ENCODE results near the gene GLS2.
"Not testable (repeated sequence)": the region's sequence is repeated elsewhere in the genome, so short reads cannot be mapped to it uniquely, and the experiment has no call there.

GLS2 gene

GRCh38 chr12:56448860-56449621, 38.9 kb downstream of the GLS2 start, which contains the start of gene TIMELESS:
Gene TIMELESS (minus strand): TSS chr12:56449426. CDS start chr12:56434170, 15,256 bp downstream.
- Histone ChIP-seq H3K4me1 (peaks cover 9% of the 10 kb centered on the region), H3K36me3 (replicated peaks) (no peaks in the 10 kb centered on the region; the same call in 1 of the 2 replicates), H3K27me3 (ENCODE audit: low read depth) (no peaks in the 10 kb centered on the region), H3K9me3 (no peaks in the 10 kb centered on the region; the same call in 1 of the 2 replicates), H3K4me3 (peak within 1 kb of the TSS; percentile 52)
- in situ Hi-C loops (cut with MboI; ENCODE audit: low sequenced_read_pairs), result no loop called here
- DNase-seq (ENCODE audit: low spot score in 2 of 2), result peak; percentile 89 to 93

- in situ Hi-C loops (cut with MboI; ENCODE audit: low sequenced_read_pairs); H3K9me3 ChIP-seq: not testable (repeated sequence)
Measured at GRCh38 chr12:56443208-56443607, 44.8 kb downstream of the GLS2 start.

GRCh38 chr12:56437430-56438176, 50.4 kb downstream of the GLS2 start:
- no peaks in the 10 kb centered on the region for H3K9me3 ChIP-seq
- in situ Hi-C loops (cut with MboI; ENCODE audit: low sequenced_read_pairs), result no loop called here
- no peak overlapping the region for H3K4me3 ChIP-seq
- no peaks in the 10 kb centered on the region for H3K27me3 ChIP-seq (ENCODE audit: low read depth)
- no peak for DNase-seq (ENCODE audit: low spot score in 2 of 2)
- H3K4me1 ChIP-seq, result no peaks in the 10 kb centered on the region
- H3K36me3 ChIP-seq (replicated peaks), result peaks cover 11% of the 10 kb centered on the region

More at GRCh38 chr12:56443208-56443607, 44.8 kb downstream of the GLS2 start:
- DNase-seq (ENCODE audit: low spot score in 2 of 2); H3K36me3 ChIP-seq (replicated peaks); H3K27me3 ChIP-seq (ENCODE audit: low read depth); H3K4me1 ChIP-seq; H3K4me3 ChIP-seq: not testable (repeated sequence)

GRCh38 chr12:56434828-56435227, 53.1 kb downstream of the GLS2 start:
- Histone ChIP-seq H3K4me1 (no peaks in the 10 kb centered on the region), H3K36me3 (replicated peaks) (peaks cover 37% of the 10 kb centered on the region), H3K9me3 (no peaks in the 10 kb centered on the region), H3K4me3 (no peak overlapping the region), H3K27me3 (ENCODE audit: low read depth) (no peaks in the 10 kb centered on the region)
- DNase-seq (ENCODE audit: low spot score in 2 of 2), result no peak
- in situ Hi-C loops (cut with MboI; ENCODE audit: low sequenced_read_pairs), result no loop called here

- DNase-seq (ENCODE audit: low spot score in 2 of 2), result no peak
- Histone ChIP-seq H3K36me3 (replicated peaks) (peaks cover 63% of the 10 kb centered on the region), H3K4me1 (no peaks in the 10 kb centered on the region), H3K9me3 (no peaks in the 10 kb centered on the region), H3K4me3 (no peak overlapping the region), H3K27me3 (ENCODE audit: low read depth) (no peaks in the 10 kb centered on the region)
- in situ Hi-C loops (cut with MboI; ENCODE audit: low sequenced_read_pairs), result no loop called here
Measured at GRCh38 chr12:56431850-56432249, 56.1 kb downstream of the GLS2 start.

GRCh38 chr12:56431288-56431687, 56.7 kb downstream of the GLS2 start:
- DNase-seq (ENCODE audit: low spot score in 2 of 2), result no peak
- Histone ChIP-seq H3K4me1 (no peaks in the 10 kb centered on the region), H3K36me3 (replicated peaks) (peaks cover 66% of the 10 kb centered on the region), H3K4me3 (no peak overlapping the region), H3K27me3 (ENCODE audit: low read depth) (no peaks in the 10 kb centered on the region), H3K9me3 (no peaks in the 10 kb centered on the region)
- in situ Hi-C loops (cut with MboI; ENCODE audit: low sequenced_read_pairs), result no loop called here

- H3K4me1 ChIP-seq, result no peaks in the 10 kb centered on the region
- no peak overlapping the region for H3K4me3 ChIP-seq
- H3K27me3 ChIP-seq (ENCODE audit: low read depth), result no peaks in the 10 kb centered on the region
- H3K36me3 ChIP-seq (replicated peaks), result peaks cover 89% of the 10 kb centered on the region
- in situ Hi-C loops (cut with MboI; ENCODE audit: low sequenced_read_pairs), result no loop called here
- DNase-seq (ENCODE audit: low spot score in 2 of 2), result no peak
- no peaks in the 10 kb centered on the region for H3K9me3 ChIP-seq
Measured at GRCh38 chr12:56425940-56426438, 62.0 kb downstream of the GLS2 start.

GRCh38 chr12:56425193-56425592, 62.8 kb downstream of the GLS2 start:
- DNase-seq (ENCODE audit: low spot score in 2 of 2), result no peak
- H3K27me3 ChIP-seq (ENCODE audit: low read depth), result no peaks in the 10 kb centered on the region
- no peaks in the 10 kb centered on the region for H3K9me3 ChIP-seq
- H3K4me1 ChIP-seq, result no peaks in the 10 kb centered on the region
- H3K36me3 ChIP-seq (replicated peaks), result peaks cover 89% of the 10 kb centered on the region
- H3K4me3 ChIP-seq, result no peak overlapping the region
- in situ Hi-C loops (cut with MboI; ENCODE audit: low sequenced_read_pairs), result no loop called here

All from HAP-1 (cell line).